Activated naive CD4-positive, alpha-beta T cell treated with anti-CD3 and anti-CD28 coated beads, Interleukin-2, amount 10 ng/mL, durations not matched to agents 7 days and 5 days (primary cell): Measurements from ENCODE around the gene RYR3.

ENCODE experiments used
- CTCF ChIA-PET: fragments of 350-600 bp; sonication (Branson Sonifier 250); formaldehyde crosslinking; loops from one replicate; lab custom pipeline; 2021; ENCODE audit warnings: antibody characterized with exemption; lab: Charles Lee
- DNase-seq: peaks from one replicate; pipeline ENCODE4 v3.0.0-alpha.2; 2020
- H3K27ac Mint-ChIP-seq: one replicate; pipeline ENCODE4 v1.8.0; 2021; ENCODE audit warnings: mild to moderate bottlenecking, moderate library complexity, mixed read lengths
- H3K27me3 Mint-ChIP-seq: one replicate; pipeline ENCODE4 v1.8.0; 2021; ENCODE audit warnings: mild to moderate bottlenecking, mixed read lengths
- H3K36me3 Mint-ChIP-seq: one replicate; pipeline ENCODE4 v1.8.0; 2021; ENCODE audit warnings: mixed read lengths
- H3K4me1 Mint-ChIP-seq: one replicate; pipeline ENCODE4 v1.8.0; 2021; ENCODE audit warnings: mixed read lengths
- H3K4me3 Mint-ChIP-seq: one replicate; pipeline ENCODE4 v1.8.0; 2021; ENCODE audit warnings: mild to moderate bottlenecking, moderate library complexity, mixed read lengths
- H3K9me3 Mint-ChIP-seq: one replicate; pipeline ENCODE4 v1.8.0; 2021; ENCODE audit warnings: mixed read lengths

Gene RYR3

GRCh38 chr15:33753012-33753411 lies 442.2 kb downstream of the RYR3 start:
- CTCF ChIA-PET = no interaction called here
- Mint-ChIP-seq H3K9me3 (no peaks in the 10 kb centered on the region), H3K27ac (no peak overlapping the region), H3K27me3 (peaks cover 4% of the 10 kb centered on the region), H3K4me3 (no peak overlapping the region), H3K4me1 (no peaks in the 10 kb centered on the region), H3K36me3 (no peaks in the 10 kb centered on the region)
- DNase-seq = no peak

- no peak overlapping the region for H3K27ac Mint-ChIP-seq
- CTCF ChIA-PET = no interaction called here
- no peaks in the 10 kb centered on the region for H3K9me3 Mint-ChIP-seq
- no peak overlapping the region for H3K4me3 Mint-ChIP-seq
- H3K36me3 Mint-ChIP-seq = no peaks in the 10 kb centered on the region
- no peaks in the 10 kb centered on the region for H3K4me1 Mint-ChIP-seq
- H3K27me3 Mint-ChIP-seq = peaks cover 4% of the 10 kb centered on the region
- no peak for DNase-seq
Observed at GRCh38 chr15:33754242-33754641, 443.5 kb downstream of the RYR3 start.

- Mint-ChIP-seq H3K4me3 (no peak overlapping the region), H3K27ac (no peak overlapping the region), H3K4me1 (no peaks in the 10 kb centered on the region), H3K27me3 (peaks cover 4% of the 10 kb centered on the region), H3K36me3 (no peaks in the 10 kb centered on the region), H3K9me3 (no peaks in the 10 kb centered on the region)
- no peak for DNase-seq
- CTCF ChIA-PET = no interaction called here
Observed at GRCh38 chr15:33756961-33757360, 446.2 kb downstream of the RYR3 start.

GRCh38 chr15:33757516-33758232 lies 446.9 kb downstream of the RYR3 start:
- Mint-ChIP-seq H3K4me3 (no peak overlapping the region), H3K4me1 (no peaks in the 10 kb centered on the region), H3K27me3 (peaks cover 4% of the 10 kb centered on the region), H3K9me3 (no peaks in the 10 kb centered on the region), H3K27ac (no peak overlapping the region), H3K36me3 (no peaks in the 10 kb centered on the region)
- DNase-seq = no peak
- CTCF ChIA-PET = no interaction called here

GRCh38 chr15:33766389-33766788 lies 455.6 kb downstream of the RYR3 start:
- no peaks in the 10 kb centered on the region for H3K36me3 Mint-ChIP-seq
- H3K4me3 Mint-ChIP-seq = no peak overlapping the region
- peaks cover 4% of the 10 kb centered on the region for H3K27me3 Mint-ChIP-seq
- no peaks in the 10 kb centered on the region for H3K9me3 Mint-ChIP-seq
- H3K4me1 Mint-ChIP-seq = no peaks in the 10 kb centered on the region
- CTCF ChIA-PET = no interaction called here
- no peak for DNase-seq
- H3K27ac Mint-ChIP-seq = no peak overlapping the region

GRCh38 chr15:33768670-33769190 lies 458.0 kb downstream of the RYR3 start:
- Mint-ChIP-seq H3K9me3 (no peaks in the 10 kb centered on the region), H3K4me1 (no peaks in the 10 kb centered on the region), H3K36me3 (no peaks in the 10 kb centered on the region), H3K27me3 (peaks cover 4% of the 10 kb centered on the region), H3K27ac (no peak overlapping the region), H3K4me3 (no peak overlapping the region)
- CTCF ChIA-PET = no interaction called here
- DNase-seq = no peak

- peaks cover 4% of the 10 kb centered on the region for H3K27me3 Mint-ChIP-seq
Observed at GRCh38 chr15:33773969-33774368, 463.2 kb downstream of the RYR3 start.

GRCh38 chr15:33778852-33779251 lies 468.1 kb downstream of the RYR3 start:
- no peaks in the 10 kb centered on the region for H3K27me3 Mint-ChIP-seq
- no peaks in the 10 kb centered on the region for H3K36me3 Mint-ChIP-seq
- no peak for DNase-seq
- H3K27ac Mint-ChIP-seq = no peak overlapping the region
- no peaks in the 10 kb centered on the region for H3K4me1 Mint-ChIP-seq
- H3K9me3 Mint-ChIP-seq = no peaks in the 10 kb centered on the region
- H3K4me3 Mint-ChIP-seq = no peak overlapping the region
- CTCF ChIA-PET = interaction anchor here (0.8 kb wide), 1 partner anchor 78 kb away, joined by 3 read pairs; no protein-coding TSS in a partner anchor

More at GRCh38 chr15:33773969-33774368, 463.2 kb downstream of the RYR3 start:
- no peak overlapping the region for H3K4me3 Mint-ChIP-seq
- CTCF ChIA-PET = no interaction called here
- H3K4me1 Mint-ChIP-seq = no peaks in the 10 kb centered on the region
- no peaks in the 10 kb centered on the region for H3K36me3 Mint-ChIP-seq
- DNase-seq = no peak
- no peak overlapping the region for H3K27ac Mint-ChIP-seq
- H3K9me3 Mint-ChIP-seq = no peaks in the 10 kb centered on the region

- Mint-ChIP-seq H3K36me3 (no peaks in the 10 kb centered on the region), H3K27ac (no peak overlapping the region), H3K27me3 (peaks cover 2% of the 10 kb centered on the region), H3K9me3 (no peaks in the 10 kb centered on the region), H3K4me3 (no peak overlapping the region), H3K4me1 (no peaks in the 10 kb centered on the region)
- no peak for DNase-seq
- CTCF ChIA-PET = no interaction called here
Observed at GRCh38 chr15:33780011-33780768, 469.4 kb downstream of the RYR3 start.

- H3K27me3 Mint-ChIP-seq = peaks cover 10% of the 10 kb centered on the region
- no peaks in the 10 kb centered on the region for H3K9me3 Mint-ChIP-seq
- no peak for DNase-seq
- H3K4me1 Mint-ChIP-seq = no peaks in the 10 kb centered on the region
- no peak overlapping the region for H3K27ac Mint-ChIP-seq
- H3K36me3 Mint-ChIP-seq = no peaks in the 10 kb centered on the region
- H3K4me3 Mint-ChIP-seq = no peak overlapping the region
- CTCF ChIA-PET = no interaction called here
Observed at GRCh38 chr15:33782966-33783365, 472.2 kb downstream of the RYR3 start.

- Mint-ChIP-seq H3K27me3 (peaks cover 16% of the 10 kb centered on the region), H3K27ac (no peak overlapping the region), H3K4me1 (no peaks in the 10 kb centered on the region), H3K4me3 (no peak overlapping the region), H3K36me3 (no peaks in the 10 kb centered on the region), H3K9me3 (no peaks in the 10 kb centered on the region)
- CTCF ChIA-PET = interaction anchor here (1.1 kb wide), 1 partner anchor 84 kb away, joined by 3 read pairs; no protein-coding TSS in a partner anchor
- DNase-seq = no peak
Observed at GRCh38 chr15:33785366-33785765, 474.6 kb downstream of the RYR3 start.

- CTCF ChIA-PET = no interaction called here
- Mint-ChIP-seq H3K4me3 (no peak overlapping the region), H3K36me3 (no peaks in the 10 kb centered on the region), H3K27ac (no peak overlapping the region), H3K9me3 (no peaks in the 10 kb centered on the region), H3K27me3 (peaks cover 16% of the 10 kb centered on the region), H3K4me1 (no peaks in the 10 kb centered on the region)
- no peak for DNase-seq
Observed at GRCh38 chr15:33788906-33789540, 478.3 kb downstream of the RYR3 start.

GRCh38 chr15:33794453-33794852 lies 483.7 kb downstream of the RYR3 start:
- no peaks in the 10 kb centered on the region for H3K4me1 Mint-ChIP-seq
- no peak for DNase-seq
- CTCF ChIA-PET = no interaction called here
- H3K36me3 Mint-ChIP-seq = no peaks in the 10 kb centered on the region
- H3K4me3 Mint-ChIP-seq = no peak overlapping the region
- no peaks in the 10 kb centered on the region for H3K9me3 Mint-ChIP-seq
- H3K27me3 Mint-ChIP-seq = peaks cover 7% of the 10 kb centered on the region
- H3K27ac Mint-ChIP-seq = no peak overlapping the region

- Mint-ChIP-seq H3K36me3 (no peaks in the 10 kb centered on the region), H3K27ac (no peak overlapping the region), H3K27me3 (peaks cover 10% of the 10 kb centered on the region), H3K4me3 (no peak overlapping the region), H3K9me3 (no peaks in the 10 kb centered on the region), H3K4me1 (no peaks in the 10 kb centered on the region)
- CTCF ChIA-PET = no interaction called here
- no peak for DNase-seq
Observed at GRCh38 chr15:33795070-33795469, 484.3 kb downstream of the RYR3 start.
